GM11168 (cell line): Measurements from ENCODE around the gene CMTM1.
"Not testable (repeated sequence)": the region's sequence is repeated elsewhere in the genome, so short reads cannot be mapped to it uniquely, and the experiment has no call there.

Experiments
- in situ Hi-C: fragments of 300-500 bp; cut with MboI; formaldehyde crosslinking; loops from one replicate; pipeline ENCODE4 v1.12.0; 2022; ENCODE audit warnings: low sequenced_read_pairs; ENCODE audit not compliant: unreplicated experiment

The CMTM1 gene

DNA sequence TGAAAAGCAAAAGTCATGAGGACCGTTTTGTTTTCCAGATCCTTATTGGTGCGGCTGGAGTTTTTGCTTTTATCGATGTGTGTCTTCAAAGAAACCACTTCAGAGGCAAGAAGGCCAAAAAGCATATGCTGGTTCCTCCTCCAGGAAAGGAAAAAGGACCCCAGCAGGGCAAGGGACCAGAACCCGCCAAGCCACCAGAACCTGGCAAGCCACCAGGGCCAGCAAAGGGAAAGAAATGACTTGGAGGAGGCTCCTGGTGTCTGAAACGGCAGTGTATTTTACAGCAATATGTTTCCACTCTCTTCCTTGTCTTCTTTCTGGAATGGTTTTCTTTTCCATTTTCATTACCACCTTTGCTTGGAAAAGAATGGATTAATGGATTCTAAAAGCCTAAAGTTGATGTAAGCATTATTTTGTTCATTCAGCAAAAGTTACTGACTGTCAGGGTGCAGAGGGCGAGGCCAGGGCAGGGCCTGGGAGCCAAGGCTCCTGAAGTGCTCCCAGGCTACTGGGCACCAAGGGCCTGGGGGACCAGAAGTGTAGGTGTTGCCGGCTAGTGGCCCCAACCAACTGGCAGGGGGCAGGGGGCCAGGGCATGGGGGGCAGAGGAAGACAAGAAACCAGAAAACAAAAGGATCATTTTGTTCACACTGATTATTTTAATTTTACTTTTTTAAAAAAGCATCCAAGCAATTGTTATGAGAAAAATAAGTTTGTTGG lies 21.8 kb downstream of the CMTM1 start:
- in situ Hi-C loops = loop anchor here (5.0 kb wide), 1 partner anchor 106 kb away; no protein-coding TSS in a partner anchor

DNA sequence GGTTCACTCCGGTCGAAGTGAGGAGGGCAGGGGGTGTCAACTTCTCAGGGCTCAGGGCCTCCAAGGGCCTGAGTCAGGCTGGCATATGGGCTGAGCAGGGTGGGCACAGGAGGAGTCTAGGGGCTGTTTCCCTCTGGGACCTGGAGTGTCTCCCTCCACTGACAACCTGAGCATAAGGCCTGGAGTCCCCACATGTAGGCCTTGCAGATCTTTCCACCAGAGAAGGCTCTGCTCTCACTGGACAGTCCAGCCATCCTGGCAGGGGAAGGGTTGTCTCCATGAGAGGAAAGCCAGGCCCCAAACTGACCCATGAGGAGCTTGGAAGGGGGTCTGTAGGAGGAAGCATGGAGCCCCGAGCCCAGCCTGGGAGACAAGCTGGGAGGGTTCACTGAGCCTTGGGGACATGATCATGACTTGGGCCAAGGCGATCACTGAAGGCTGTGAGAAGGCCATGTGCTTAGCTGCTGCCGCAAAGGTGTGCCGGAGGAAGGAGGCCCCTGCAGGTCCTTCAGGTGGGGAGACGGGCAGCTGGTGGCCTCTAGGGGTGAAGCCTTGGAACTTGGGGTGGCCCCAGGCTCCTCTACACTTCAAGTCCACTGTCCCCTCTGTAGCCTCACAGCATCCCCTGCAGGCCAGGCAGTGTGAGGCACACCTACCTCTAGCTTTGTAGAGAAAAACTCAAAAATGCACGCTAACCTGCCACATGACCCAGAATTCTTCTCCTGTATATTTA lies 22.9 kb downstream of the CMTM1 start:
- in situ Hi-C loops = loop anchor here (5.0 kb wide), 1 partner anchor 107 kb away; no protein-coding TSS in a partner anchor

DNA sequence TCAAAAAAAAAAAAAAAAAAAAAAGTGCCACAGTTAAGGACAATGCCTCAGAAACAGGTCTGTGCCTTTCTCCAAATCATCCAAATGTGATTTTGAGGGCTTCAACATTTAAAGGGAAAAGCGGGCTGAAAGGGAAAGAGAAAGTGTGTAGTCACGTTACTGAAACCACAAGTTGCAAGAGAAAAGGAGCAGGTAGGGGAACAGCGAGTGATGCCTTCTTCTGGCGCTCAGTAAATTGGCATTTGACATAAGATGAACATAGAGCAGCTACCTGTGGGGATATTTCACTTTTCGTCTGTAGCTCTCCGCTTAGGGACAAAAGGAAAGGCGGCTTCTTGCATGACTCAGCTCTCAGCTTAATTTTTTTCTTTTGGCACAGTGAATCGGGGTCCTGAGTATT lies 24.1 kb downstream of the CMTM1 start:
- in situ Hi-C loops = no loop called here

DNA sequence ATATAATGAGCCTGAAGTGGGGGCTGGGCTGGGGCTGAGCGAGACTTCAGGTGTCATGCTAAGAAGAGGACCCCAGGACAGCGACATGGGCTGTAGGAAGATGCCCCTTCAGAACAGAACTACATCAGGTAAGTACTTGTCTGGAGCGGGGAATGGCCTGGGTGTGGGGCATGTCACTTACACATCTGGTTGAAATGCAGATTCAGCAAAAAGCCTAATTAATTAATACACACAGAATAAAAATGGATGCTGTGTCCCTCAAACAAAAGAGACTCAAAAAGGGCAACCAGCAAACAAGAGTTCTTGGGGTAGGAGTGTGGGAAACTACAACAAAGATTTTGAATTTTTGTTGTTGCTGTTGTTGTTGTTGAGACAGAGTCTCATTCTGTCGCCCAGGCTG lies 24.8 kb downstream of the CMTM1 start:
- in situ Hi-C loops = no loop called here

DNA sequence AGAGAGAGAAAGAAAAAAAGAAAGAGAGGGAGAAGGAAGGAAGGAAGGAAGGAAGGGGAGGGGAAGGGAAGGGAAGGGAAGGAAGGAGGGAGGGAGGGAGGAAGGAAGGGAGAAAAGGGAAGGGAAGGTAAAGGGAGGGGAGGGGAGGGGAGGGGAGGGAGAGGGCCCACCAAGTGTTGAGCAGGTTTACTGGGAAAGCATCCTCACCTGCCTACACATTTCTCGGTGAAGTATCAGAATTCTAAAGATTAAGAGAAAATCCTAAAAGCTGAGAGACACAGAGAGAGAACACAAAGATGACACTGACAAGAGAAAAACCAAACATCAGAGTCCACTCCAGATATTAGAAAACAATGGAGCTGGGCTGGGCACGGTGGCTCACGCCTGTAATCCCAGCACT lies 26.0 kb downstream of the CMTM1 start:
- in situ Hi-C loops = no loop called here

DNA sequence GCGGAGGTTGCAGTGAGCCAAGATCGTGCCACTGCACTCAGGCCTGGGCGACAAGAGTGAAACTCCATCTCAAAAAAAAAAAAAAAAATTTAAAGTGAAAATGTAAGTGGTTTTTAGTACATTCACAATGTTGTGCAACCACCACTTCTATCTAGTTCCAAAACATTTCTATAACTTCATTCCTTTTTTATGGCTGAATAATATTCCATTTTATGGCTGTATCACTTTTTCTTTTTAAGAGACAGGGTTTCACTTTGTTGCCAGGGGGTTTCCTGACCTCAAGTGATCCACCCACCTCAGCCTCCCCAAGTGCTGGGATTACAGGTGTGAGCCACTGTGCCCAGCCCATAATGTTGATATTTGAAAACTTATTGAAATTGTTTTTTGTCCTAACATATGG lies 26.6 kb downstream of the CMTM1 start:
- in situ Hi-C loops = no loop called here

DNA sequence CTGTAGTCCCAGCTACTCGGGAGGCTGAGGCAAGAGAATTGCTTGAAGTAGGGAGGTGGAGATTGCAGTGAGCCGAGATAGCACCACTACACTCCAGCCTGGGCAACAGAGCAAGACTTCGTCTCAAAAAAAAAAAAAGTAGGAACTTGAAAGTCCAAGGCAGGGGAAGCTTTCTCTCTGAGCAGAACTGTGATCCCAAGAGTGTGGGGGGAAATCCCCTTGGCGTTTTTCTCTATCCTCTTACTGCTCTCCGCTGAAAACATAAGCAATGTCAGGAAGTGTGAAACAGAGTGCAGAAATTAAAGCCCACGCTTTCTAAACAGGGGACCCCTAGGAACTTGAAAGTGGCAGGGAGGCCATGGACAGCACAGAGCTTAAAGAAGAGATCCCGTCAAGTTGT lies 28.5 kb downstream of the CMTM1 start:
- in situ Hi-C loops = no loop called here

DNA sequence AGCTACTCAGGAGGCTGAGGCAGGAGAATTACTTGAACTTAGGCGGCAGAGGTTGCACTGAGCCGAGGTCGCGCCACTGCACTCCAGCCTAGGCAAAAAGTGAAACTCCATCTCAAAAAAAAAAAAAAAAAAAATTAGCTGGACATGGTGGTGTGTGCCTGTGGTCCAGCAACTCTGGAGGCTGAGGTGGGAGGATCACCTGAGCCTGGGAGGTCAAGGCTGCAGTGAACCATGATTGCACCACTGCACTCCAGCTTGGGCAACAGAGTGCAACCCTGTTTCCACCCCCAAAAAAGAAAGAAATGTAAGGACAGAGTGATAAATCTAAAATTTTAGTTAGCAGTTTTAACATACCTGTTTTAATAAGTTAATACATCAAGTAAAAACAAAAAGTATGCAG lies 30.3 kb downstream of the CMTM1 start:
- in situ Hi-C loops = not testable (repeated sequence)

DNA sequence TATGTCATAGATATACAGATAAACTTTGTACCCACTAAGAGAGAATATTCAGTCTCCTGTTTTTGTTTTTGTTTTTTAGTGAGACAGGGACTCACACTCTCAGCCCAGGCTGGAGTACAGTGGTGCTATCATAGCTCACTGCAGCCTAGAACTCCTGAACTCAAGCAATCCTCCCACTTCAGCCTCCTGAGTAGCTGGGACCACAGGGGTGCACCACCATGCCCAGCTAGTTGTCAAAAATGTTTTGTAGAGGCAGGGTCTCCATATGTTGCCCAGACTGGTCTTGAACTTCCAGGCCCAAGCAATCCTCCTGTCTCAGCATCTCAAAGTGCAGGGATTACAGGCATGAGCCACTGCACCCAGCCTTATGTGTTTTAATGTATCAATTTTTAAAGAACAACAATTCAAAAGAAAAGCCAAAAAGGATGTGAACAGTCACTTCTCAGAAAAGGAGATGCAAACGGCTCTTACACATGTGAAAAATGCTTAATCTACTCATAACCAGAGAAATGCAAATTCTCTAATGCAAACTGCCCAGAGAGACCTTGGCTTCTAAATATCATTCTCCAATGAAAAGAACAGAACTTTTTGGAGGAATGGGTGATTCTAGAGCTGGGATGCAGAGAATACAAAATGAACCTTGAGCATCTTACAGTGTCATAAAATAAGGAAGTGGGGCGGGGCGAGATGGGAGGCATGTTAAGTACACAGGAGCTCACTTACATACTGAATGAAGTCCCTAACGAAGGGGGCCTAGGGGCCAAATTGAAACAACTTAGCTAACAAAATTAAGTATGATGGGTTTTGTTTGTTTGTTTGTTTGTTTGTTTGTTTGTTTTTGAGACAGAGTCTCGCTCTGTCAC lies 31.0 kb downstream of the CMTM1 start:
- in situ Hi-C loops = no loop called here

DNA sequence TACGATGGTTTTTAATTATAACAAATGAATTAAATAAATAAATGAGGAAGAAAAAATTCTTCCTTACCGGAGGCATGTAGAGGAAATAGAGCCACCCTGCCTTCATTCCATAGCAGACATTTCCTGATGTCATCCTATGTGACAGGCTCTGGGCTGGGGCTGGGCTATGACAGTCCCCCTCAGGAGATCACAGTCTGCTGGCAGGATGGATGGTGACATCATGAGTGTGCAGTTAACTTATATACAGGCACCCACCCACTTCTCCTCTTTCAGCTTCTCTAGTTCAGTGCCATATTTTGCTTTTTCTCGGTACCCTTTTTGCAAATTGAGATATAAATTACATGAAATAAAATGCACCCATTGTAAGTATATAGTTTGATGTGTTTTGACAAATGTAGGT lies 31.9 kb downstream of the CMTM1 start:
- in situ Hi-C loops = no loop called here

DNA sequence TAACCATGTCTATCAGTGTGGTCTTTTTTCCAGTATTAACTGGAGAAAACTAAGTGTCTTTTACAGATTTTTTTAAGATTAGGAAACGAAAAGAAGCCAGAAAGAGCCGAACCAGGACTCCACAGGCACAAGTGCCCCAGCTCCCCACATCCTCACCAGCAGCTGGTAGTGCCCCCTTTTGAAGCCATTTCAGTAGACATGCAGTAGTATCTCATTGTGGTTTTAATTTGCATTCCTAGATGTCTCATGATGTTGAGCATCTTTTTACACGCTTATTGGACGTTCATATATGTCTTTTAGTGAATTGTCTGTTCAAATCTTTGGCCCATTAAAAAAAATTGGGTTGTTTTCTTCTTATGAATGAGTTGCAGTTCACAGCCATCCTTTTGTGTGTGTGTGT lies 33.5 kb downstream of the CMTM1 start:
- in situ Hi-C loops = no loop called here

DNA sequence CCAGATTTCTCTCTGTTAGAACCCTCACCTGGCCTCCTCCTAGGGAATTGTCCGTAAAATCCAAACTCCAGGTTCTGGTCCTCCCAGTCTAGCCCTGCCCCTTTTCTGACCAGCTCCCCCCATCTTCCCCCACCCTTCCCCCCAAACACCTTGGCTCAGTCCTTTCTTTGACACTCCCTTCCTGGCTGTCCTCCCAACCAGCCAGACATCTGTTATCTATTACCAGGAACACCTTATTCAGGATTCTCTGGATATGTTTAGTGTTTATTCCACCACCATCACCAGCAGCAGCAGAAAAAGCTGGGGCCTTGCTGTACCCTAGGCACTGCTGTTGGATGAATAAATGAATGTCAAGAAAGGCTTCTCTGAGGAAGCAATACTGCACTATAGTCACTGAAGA lies 34.2 kb downstream of the CMTM1 start:
- in situ Hi-C loops = no loop called here

DNA sequence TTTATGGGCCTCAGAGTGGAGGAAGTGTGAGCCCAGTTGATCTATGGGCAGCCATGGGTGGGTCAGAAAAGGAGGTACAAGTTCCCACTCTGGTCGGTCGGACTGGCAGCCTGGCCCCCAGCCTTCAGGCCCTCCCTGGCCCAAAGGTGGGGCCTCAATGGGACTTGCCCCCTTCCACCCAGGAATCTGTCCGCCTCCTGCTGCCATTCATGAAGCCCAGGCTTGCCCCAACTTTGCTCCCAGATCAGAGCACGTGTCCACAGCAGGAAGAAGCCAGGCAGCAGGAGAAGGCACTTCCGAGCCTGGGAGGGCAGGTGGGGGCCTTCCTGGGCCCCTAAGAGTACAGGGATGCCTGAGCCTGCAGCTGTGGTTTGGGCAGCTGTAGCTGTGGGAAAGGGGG lies 35.2 kb downstream of the CMTM1 start:
- in situ Hi-C loops = no loop called here

DNA sequence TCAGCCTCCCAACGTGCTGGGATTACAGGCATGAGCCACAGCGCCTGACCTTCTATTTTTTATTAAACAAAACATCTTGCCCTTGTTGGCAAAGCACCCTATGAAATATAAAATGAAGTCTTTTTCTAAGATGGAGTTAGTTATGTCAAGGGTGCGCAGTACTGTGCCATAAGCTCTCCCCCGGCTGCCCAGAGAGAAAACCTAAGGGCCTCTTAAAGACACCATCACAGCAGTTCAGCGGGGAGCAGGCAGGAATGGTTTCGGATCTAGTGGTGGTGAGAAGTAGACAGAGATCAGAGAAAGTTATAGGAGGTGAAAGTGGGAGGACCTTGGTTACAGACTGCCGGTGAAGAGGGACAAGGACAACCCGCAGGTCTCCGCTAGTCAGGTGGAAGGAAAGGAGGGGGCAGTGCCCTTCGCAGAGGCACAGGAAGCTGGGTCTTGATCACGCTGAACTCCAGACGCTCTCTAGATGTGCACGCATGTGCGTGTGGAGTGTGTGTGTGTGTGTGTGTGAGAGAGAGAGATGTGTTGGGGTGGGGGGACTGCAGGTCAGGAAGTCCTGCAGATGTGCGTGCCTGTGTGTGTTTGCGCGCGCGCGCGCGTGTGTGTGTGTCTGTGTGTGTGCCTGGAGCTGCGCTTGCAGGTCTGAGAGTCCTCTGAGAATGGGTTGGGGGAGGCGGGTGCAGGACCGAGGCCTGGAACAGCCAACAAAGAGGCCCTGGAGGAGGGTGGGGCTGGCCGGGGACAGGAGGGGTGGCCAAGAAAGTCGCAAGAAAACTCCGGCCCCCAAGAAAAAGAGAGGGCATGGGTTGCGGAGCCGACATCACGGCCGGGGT lies 37.5 kb downstream of the CMTM1 start:
- in situ Hi-C loops = no loop called here

DNA sequence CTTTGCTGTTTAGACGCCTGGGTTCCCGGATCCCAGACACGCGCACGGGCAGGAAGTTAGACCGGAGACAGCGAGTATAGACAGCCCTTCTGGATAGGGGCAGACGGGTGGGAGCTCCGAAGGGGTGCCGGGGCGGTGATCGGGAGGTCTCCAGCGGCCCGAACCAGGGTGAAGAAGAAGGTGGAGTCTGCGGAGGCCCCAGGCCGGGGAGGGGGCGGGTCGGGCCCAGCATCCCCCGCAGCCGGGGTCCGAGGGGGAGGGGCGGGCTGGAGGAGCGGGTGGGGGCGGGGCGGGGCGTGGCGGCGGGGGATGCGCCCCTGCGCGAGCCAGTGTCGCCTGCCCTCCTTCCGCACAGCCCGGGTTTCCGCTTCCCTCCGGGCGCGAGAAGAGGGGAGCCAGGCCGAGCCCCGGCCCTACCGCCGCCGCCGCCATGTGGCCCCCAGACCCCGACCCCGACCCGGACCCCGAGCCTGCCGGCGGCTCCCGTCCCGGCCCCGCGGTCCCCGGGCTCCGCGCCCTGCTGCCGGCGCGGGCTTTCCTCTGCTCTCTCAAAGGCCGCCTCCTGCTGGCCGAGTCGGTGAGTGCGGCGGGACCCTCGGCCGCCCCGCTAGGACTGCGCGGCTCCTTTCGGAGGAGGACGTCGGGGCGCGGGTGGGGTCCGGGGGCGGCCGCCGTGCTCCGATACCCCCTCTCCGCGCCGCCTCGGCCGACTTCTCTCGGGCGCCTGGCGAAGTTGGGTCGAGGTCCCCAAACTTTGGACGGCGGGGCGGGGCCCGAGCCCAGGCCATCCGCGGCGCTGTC lies 38.3 kb downstream of the CMTM1 start, which contains the start of gene CMTM3:
Gene CMTM3 (plus strand): TSS at position 329 of the 801 bp plus-strand sequence. CDS start 102 bp downstream, at position 431.
- in situ Hi-C loops = loop anchor here (5.0 kb wide), 1 partner anchor 202 kb away; no protein-coding TSS in a partner anchor

DNA sequence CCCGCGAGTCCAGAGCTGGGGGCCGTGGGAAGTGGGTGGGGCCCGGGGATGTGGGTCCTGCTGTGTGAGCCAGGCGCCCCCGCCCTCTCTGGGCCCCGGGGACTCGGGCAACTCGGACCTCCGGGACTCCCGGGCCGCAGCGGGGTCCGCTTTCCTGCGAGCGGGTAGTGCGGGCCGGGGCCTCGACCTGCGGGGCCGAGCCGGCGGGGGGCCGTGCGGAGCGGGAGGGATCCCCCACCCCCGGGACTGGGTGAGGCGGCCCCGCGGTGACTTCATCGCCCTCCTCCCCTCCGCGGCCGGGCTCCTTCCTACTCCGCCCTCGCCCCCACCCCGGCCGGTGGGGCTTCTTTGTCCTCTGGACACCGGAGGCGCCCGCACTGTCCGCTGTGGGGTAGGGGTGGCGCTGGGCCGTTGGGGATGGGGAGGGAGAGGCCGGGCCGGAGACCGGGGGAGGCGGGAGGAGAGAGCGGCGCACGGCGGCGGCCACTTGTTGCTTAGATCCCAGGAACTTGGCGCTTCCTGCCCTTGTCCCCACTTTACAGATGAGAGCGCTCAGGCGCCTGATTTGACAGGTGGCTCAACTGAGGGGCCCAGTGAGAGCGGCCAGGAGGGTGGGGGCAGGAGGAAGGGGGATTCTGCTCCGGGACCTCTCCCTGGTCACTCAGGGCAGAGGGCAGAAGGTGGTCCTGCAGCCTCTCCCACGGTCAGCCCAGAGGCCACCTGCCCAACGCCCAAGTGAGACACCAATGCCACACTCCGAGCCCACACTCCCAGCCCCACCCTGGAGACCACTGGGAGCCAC lies 39.1 kb downstream of the CMTM1 start:
- in situ Hi-C loops = loop anchor here (5.0 kb wide), 1 partner anchor 203 kb away; no protein-coding TSS in a partner anchor

DNA sequence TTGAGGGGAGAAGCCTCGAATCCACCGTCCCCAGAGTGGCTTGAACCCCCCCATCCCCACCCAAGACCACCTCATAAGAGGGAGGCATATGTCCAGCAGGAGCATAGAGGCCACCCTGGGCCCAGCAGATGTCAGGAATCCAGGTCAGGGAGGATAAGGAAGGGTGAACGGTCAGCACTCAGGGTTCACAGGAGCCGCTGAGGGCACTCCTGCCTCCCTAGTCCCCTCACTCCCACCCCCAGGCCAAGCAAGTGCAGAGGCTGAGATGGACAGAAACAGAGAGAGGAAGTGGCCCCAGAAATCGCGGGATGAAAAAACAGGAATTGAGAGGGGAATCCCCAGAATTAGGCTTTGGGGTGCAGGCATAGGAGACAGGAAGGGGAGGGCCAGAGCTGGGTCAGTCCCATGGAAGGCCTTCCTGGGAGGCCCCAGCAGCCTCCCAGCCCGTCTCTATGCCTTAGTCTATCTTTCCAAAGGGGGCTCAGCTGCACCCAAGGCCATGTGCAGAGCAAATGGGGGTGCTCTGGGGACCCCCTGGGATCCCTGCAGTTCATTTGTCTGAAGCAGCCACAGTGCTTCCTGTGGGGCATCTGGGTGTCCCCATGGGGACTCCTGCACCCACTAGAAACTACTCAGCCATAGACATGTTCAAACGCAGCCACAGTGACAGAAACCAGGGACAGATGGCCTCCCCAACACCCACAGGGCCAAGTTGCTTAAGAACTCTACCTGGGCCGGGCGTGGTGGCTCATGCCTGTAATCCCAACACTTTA lies 39.9 kb downstream of the CMTM1 start:
- in situ Hi-C loops = loop anchor here (5.0 kb wide), 1 partner anchor 204 kb away; no protein-coding TSS in a partner anchor
